Left ventricle myocardium inferior (tissue), 1 donor: ENCODE measurements around the gene CHERP. TPM values are rescaled to one million over a fixed set of nuclear protein-coding genes. Genes with fewer than 3 reads are reported as not detected.
"Not testable (repeated sequence)": the region's sequence is repeated elsewhere in the genome, so short reads cannot be mapped to it uniquely, and the experiment has no call there.

ENCODE experiments used
- DNase-seq: peaks from one replicate; pipeline ENCODE4 v3.0.0-alpha.2; 2020
- H3K27ac ChIP-seq: fragments of 200-600 bp; replicated peaks from 2 replicates; pipeline ENCODE4 v1.8.0; 2021
- H3K27me3 ChIP-seq: fragments of 200-600 bp; 2 replicates; pipeline ENCODE4 v1.8.0; 2021; ENCODE audit warnings: low read depth
- H3K36me3 ChIP-seq: fragments of 200-600 bp; 2 replicates; pipeline ENCODE4 v1.8.0; 2021
- H3K4me1 ChIP-seq: fragments of 200-600 bp; 2 replicates; pipeline ENCODE4 v1.8.0; 2021
- H3K4me3 ChIP-seq: fragments of 200-600 bp; 2 replicates; pipeline ENCODE4 v1.8.0; 2021; ENCODE audit warnings: mild to moderate bottlenecking, moderate library complexity
- H3K9me3 ChIP-seq: fragments of 200-600 bp; replicated peaks from 2 replicates; pipeline ENCODE4 v1.8.0; 2021
- intact Hi-C: fragments of 100-400 bp; cut with micrococcal nuclease; formaldehyde crosslinking; loops from one replicate; pipeline ENCODE4 v1.11.0; 2022
- total RNA-seq: library from RNA; stranded (reverse); fragmentation: NEBNext Ultra II Directional; extraction: Animal tissue kit (Norgen Biotek cat#: 25700); gene quantifications from one replicate; pipeline ENCODE4 v1.2.1, GENCODE V29; 2021
- TF ChIP-seq, protein P1 (sequence below): fragments of 200-600 bp; IDR thresholded peaks from 2 replicates; pipeline ENCODE4 v1.8.0; 2021; ENCODE audit warnings: antibody characterized with exemption, mild to moderate bottlenecking, borderline replicate concordance
- donor health status: DM: no; HTN: yes; CAD: no; lungs with severe emphysema.

The CHERP gene
- total RNA-seq, 1 donor from 2014 or later: 19.3 TPM

- Histone ChIP-seq H3K27ac (peak overlapping the region; percentile 54), H3K4me3 (no peak overlapping the region), H3K9me3 (no peaks in the 10 kb centered on the region), H3K27me3 (no peaks in the 10 kb centered on the region), H3K4me1 (peaks cover 4% of the 10 kb centered on the region), H3K36me3 (peaks cover 50% of the 10 kb centered on the region)
- DNase-seq: peak; percentile 44
- TF ChIP-seq, protein P1, sequence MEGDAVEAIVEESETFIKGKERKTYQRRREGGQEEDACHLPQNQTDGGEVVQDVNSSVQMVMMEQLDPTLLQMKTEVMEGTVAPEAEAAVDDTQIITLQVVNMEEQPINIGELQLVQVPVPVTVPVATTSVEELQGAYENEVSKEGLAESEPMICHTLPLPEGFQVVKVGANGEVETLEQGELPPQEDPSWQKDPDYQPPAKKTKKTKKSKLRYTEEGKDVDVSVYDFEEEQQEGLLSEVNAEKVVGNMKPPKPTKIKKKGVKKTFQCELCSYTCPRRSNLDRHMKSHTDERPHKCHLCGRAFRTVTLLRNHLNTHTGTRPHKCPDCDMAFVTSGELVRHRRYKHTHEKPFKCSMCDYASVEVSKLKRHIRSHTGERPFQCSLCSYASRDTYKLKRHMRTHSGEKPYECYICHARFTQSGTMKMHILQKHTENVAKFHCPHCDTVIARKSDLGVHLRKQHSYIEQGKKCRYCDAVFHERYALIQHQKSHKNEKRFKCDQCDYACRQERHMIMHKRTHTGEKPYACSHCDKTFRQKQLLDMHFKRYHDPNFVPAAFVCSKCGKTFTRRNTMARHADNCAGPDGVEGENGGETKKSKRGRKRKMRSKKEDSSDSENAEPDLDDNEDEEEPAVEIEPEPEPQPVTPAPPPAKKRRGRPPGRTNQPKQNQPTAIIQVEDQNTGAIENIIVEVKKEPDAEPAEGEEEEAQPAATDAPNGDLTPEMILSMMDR: no peak
- intact Hi-C loops: no loop called here
Measured at GRCh38 chr19:16509141-16510061, 32.8 kb downstream of the CHERP start.

DNA sequence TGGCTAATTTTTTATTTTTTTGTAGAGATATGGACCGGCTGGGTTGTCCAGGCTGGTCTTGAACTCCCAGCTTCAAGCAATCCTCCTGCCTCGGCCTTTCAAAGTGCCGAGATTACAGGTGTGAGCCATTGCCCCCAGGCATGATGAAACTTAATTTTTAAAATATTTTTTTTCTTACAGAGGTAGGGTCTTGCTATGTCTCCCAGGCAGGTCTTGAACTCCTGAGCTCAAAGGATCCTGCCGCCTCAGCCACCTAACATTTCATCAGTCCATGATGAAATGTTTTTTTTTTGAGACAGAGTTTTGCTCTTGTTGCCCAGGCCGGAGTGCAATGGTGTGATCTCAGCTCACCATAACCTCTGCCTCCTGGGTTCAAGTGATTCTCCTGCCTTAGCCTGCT is 33.7 kb downstream of the CHERP start:
- intact Hi-C loops: no loop called here
- DNase-seq: no peak
- peaks cover 4% of the 10 kb centered on the region for H3K4me1 ChIP-seq
- no peaks in the 10 kb centered on the region for H3K9me3 ChIP-seq
- H3K27ac ChIP-seq: no peak overlapping the region
- peaks cover 54% of the 10 kb centered on the region for H3K36me3 ChIP-seq
- TF ChIP-seq, protein P1: no peak
- H3K27me3 ChIP-seq: no peaks in the 10 kb centered on the region
- H3K4me3 ChIP-seq: no peak overlapping the region

DNA sequence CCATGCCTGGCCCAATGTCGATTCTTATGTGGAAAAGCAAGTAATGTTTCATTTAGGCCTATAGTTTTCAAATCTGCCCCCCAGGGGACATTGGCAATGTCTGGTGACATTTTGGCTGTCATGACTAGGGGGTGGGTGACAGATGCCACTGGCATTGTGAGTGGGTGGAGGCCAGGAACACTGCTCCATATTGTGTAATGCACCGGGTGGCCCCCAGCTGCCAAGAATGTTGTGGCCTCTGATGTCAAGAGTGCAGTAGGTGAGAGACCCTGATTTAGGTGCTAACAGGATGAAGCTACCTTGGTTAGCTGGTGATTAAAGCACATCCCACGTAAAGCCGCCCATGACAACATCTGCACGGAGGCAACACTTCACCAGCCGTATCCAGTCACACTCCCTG is 35.3 kb downstream of the CHERP start:
- Histone ChIP-seq H3K4me1 (peaks cover 4% of the 10 kb centered on the region), H3K27ac (no peak overlapping the region), H3K4me3 (no peak overlapping the region), H3K36me3 (peaks cover 53% of the 10 kb centered on the region), H3K27me3 (no peaks in the 10 kb centered on the region), H3K9me3 (no peaks in the 10 kb centered on the region)
- no peak for DNase-seq
- intact Hi-C loops: no loop called here
- TF ChIP-seq, protein P1: no peak

GRCh38 chr19:16506161-16506560 is 36.1 kb downstream of the CHERP start:
- H3K4me1 ChIP-seq, DNase-seq, H3K9me3 ChIP-seq, H3K27me3 ChIP-seq, H3K27ac ChIP-seq, intact Hi-C loops, H3K4me3 ChIP-seq: not testable (repeated sequence)
- H3K36me3 ChIP-seq: peaks cover 56% of the 10 kb centered on the region

GRCh38 chr19:16504271-16504670 is 38.0 kb downstream of the CHERP start:
- H3K4me1 ChIP-seq: no peaks in the 10 kb centered on the region
- DNase-seq: no peak
- TF ChIP-seq, protein P1: no peak
- H3K4me3 ChIP-seq: no peak overlapping the region
- intact Hi-C loops: no loop called here
- no peak overlapping the region for H3K27ac ChIP-seq
- no peaks in the 10 kb centered on the region for H3K27me3 ChIP-seq
- H3K9me3 ChIP-seq: no peaks in the 10 kb centered on the region
- peaks cover 41% of the 10 kb centered on the region for H3K36me3 ChIP-seq

DNA sequence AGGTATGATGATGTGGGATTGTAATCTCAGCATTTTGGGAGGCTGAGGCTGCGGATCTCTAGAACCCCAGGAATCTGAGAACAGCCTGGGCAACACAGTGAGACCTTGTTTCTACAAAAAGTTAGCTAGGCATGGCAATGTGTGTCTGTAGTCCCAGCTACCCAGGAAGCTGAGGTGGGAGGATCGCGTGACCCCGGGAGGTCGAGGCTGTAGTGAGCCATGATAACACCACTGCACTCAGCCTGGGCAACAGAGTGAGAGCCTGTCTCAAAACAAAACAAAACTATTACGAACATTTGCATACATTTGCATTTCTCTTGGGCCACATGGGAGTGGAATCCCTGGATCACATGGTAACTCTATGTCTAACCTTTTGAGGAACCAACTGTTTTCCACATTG is 44.4 kb downstream of the CHERP start:
- intact Hi-C loops: no loop called here
- no peak for DNase-seq
- peaks cover 15% of the 10 kb centered on the region for H3K36me3 ChIP-seq
- H3K9me3 ChIP-seq: no peaks in the 10 kb centered on the region
- no peak overlapping the region for H3K27ac ChIP-seq
- no peak overlapping the region for H3K4me3 ChIP-seq
- H3K4me1 ChIP-seq: peaks cover 12% of the 10 kb centered on the region
- no peaks in the 10 kb centered on the region for H3K27me3 ChIP-seq
- TF ChIP-seq, protein P1: no peak
